HG02763 (cell line): ENCODE data around the gene MLX.
A peak's percentile ranks its signal among the peaks of the same experiment; 100 is the strongest.
"Not testable (repeated sequence)": the region's sequence is repeated elsewhere in the genome, so short reads cannot be mapped to it uniquely, and the experiment has no call there.

Source experiments
- ATAC-seq: cut with Tn5 transposase; IDR thresholded peaks from one replicate; pipeline ENCODE4 v1.9.1; 2021; ENCODE audit warnings: mild to moderate bottlenecking, moderate library complexity; ENCODE audit not compliant: unreplicated experiment

Gene MLX

GRCh38 chr17:42617956-42618431 lies 51.1 kb downstream of the MLX start:
- ATAC-seq: peak; percentile 17

- peak; percentile 76 for ATAC-seq
These were observed 51.7 kb downstream of the MLX start for GRCh38 chr17:42618442-42619150.

GRCh38 chr17:42621987-42622386 lies 55.1 kb downstream of the MLX start:
- not testable (repeated sequence) for ATAC-seq
